ENCODE results near the gene AOX1. TPM values are rescaled to one million over a fixed set of nuclear protein-coding genes. Genes with fewer than 3 reads are reported as not detected.

AOX1 gene
- total RNA-seq, 1 experiment from 2014 or later, result 3.0 TPM

DNA sequence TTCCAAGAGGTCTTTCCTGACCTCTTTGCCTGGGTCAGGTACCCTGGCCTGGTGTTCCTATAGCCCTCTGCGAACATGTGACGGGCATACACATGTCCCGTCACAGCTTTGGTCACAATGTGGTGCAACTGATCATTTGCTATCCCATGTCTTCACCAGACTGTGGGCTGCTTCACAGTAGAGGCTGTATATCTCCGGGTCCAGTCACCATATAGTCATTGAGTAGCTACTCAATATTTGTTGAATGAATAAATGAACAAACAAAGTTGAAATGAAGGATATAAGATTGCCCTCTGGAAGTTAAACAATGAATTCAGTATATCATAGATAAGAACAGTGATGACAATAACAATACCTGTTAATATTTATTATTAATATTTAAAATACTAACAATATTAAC, 16.8 kb downstream of the AOX1 start:
- intact Hi-C loops (cut with micrococcal nuclease; ENCODE audit: unreplicated experiment) (no loop called here), in situ Hi-C loops (cut with HindIII; ENCODE audit: low pct_unique_long_range_greater_than_20kb, low sequenced_read_pairs) (no loop called here)
- TF ChIP-seq POLR2AphosphoS5 (IDR thresholded peaks at IDR 0.05; ENCODE audit: low read depth, low read length), result no peak
- no peak for TF ChIP-seq CTCF (IDR thresholded peaks at IDR 0.05)
- no peak for TF ChIP-seq SIN3A (IDR thresholded peaks at IDR 0.05; ENCODE audit: borderline replicate concordance, insufficient read depth, low read depth, low read length)
- TF ChIP-seq REST (IDR thresholded peaks at IDR 0.05; ENCODE audit: insufficient read depth in 1 of 2, low read depth in 2 of 2, low read length in 1 of 2), result no peak
- TF ChIP-seq TCF7L2 (IDR thresholded peaks at IDR 0.05; ENCODE audit: low read depth, low read length), result no peak
- H3K4me3 ChIP-seq (ENCODE audit: low read depth in 2 of 2, low read length in 2 of 2), result no peak overlapping the region
- no peaks in the 10 kb centered on the region for H3K4me1 ChIP-seq (ENCODE audit: control insufficient read depth, insufficient read depth, low read length)
- no peak overlapping the region for H3K27ac ChIP-seq (ENCODE audit: low read length)
- no TSS peak for BruUV-seq (replicated peaks)
- DNase-seq (ENCODE audit: low read depth, low spot score) (no peak), ATAC-seq (no peak)
- no peaks in the 10 kb centered on the region for H3K9me3 ChIP-seq (ENCODE audit: control insufficient read depth, insufficient read depth, low read depth, low read length)
- no peaks in the 10 kb centered on the region for H3K27me3 ChIP-seq (ENCODE audit: control insufficient read depth, insufficient read depth, low read length)
- ChIA-PET POLR2A (no interaction called here), CTCF (no interaction called here)
- no peaks in the 10 kb centered on the region for H3K36me3 ChIP-seq (ENCODE audit: control insufficient read depth, insufficient read depth, low read length)

GRCh38 chr2:200603972-200604371, 18.2 kb downstream of the AOX1 start:
- Histone ChIP-seq H3K27me3 (ENCODE audit: control insufficient read depth, insufficient read depth, low read length) (no peaks in the 10 kb centered on the region), H3K4me3 (ENCODE audit: low read depth in 2 of 2, low read length in 2 of 2) (no peak overlapping the region)
- CTCF ChIA-PET, result no interaction called here

More at GRCh38 chr2:200603972-200604371, 18.2 kb downstream of the AOX1 start:
- intact Hi-C loops (cut with micrococcal nuclease; ENCODE audit: unreplicated experiment) (no loop called here), in situ Hi-C loops (cut with HindIII; ENCODE audit: low pct_unique_long_range_greater_than_20kb, low sequenced_read_pairs) (no loop called here)
- Histone ChIP-seq H3K9me3 (ENCODE audit: control insufficient read depth, insufficient read depth, low read depth, low read length) (no peaks in the 10 kb centered on the region), H3K4me1 (ENCODE audit: control insufficient read depth, insufficient read depth, low read length) (no peaks in the 10 kb centered on the region), H3K27ac (ENCODE audit: low read length) (no peak overlapping the region), H3K36me3 (ENCODE audit: control insufficient read depth, insufficient read depth, low read length) (no peaks in the 10 kb centered on the region)
- no TSS peak for BruUV-seq (replicated peaks)
- ATAC-seq (peak; percentile 62), DNase-seq (ENCODE audit: low read depth, low spot score) (peak; percentile 61)
- POLR2A ChIA-PET, result no interaction called here
- TF ChIP-seq SIN3A (IDR thresholded peaks at IDR 0.05; ENCODE audit: borderline replicate concordance, insufficient read depth, low read depth, low read length), result no peak
- TF ChIP-seq POLR2AphosphoS5 (IDR thresholded peaks at IDR 0.05; ENCODE audit: low read depth, low read length), result no peak
- no peak for TF ChIP-seq REST (IDR thresholded peaks at IDR 0.05; ENCODE audit: insufficient read depth in 1 of 2, low read depth in 2 of 2, low read length in 1 of 2)
- TF ChIP-seq TCF7L2 (IDR thresholded peaks at IDR 0.05; ENCODE audit: low read depth, low read length), result no peak
- TF ChIP-seq CTCF (IDR thresholded peaks at IDR 0.05), result no peak

Data from Panc1 (cell line).